Measurements from ENCODE around the gene FASTKD2.

FASTKD2 gene

DNA sequence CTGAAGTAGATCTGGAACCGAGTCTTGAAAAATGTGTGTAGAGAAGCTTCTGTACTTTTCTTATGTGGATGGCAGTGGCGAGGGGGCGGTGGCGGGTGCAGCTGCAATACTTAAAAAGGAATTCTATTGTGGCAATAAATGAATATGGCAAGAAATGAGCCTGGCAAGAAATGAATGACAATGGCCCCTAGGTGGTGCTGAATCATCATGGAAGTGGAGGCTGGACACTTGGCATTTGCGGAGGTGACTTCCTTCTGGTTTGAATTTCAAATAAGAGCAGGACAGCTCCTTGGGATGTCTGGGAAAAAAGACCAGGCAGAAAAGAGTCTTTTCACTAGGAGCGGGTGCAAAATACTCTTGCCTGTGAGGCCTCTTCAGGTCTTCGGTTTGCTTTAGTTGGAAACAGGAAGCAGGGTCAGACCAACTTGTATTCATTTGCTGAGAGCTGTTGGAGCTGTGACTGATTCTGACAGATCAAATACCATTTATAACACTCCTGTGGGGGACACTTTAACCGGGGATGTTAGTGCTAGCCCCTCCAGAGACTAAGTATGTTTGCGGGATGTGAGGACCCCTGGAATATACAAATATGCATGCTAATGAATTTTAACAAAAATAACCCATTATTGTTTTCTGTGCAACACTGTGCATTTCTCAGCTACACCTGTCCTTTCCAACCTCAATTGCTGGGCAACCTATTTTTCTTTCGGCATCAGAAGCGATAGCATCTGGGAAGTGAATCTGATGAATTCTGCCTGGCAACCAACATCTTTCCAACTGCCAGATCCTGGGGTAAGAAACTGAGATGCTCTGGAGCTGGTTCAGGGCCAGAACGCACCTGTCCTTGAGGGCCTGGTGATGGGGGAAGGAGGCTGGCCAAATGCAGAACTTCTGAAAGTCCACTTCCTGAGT lies 35.4 kb downstream of the FASTKD2 start:
- CTCF ChIA-PET, result interaction anchor here (0.5 to 3.8 kb wide), 32 partner anchors 9 to 937 kb away, joined by 3 to 32 read pairs (median 4); no protein-coding TSS in a partner anchor
- no peaks in the 10 kb centered on the region for H3K4me1 ChIP-seq (ENCODE audit: control insufficient read depth, insufficient read depth, low read length)
- no peaks in the 10 kb centered on the region for H3K9me3 ChIP-seq (ENCODE audit: control insufficient read depth, insufficient read depth, low read depth, low read length)
- H3K27ac ChIP-seq (ENCODE audit: extremely low read depth, low read depth, low read length), result no peak overlapping the region
- H3K4me3 ChIP-seq (ENCODE audit: low read depth, low read length), result no peak overlapping the region
- H3K36me3 ChIP-seq (ENCODE audit: control insufficient read depth in 2 of 2, insufficient read depth in 1 of 2, low read length in 2 of 2), result no peaks in the 10 kb centered on the region
- POLR2A ChIA-PET, result no interaction called here
- peak; percentile 82 for TF ChIP-seq ZNF654 (tag by site-specific recombination; IDR thresholded peaks at IDR 0.05; ENCODE audit: low read depth)
- no peak for TF ChIP-seq SP3 (tag by site-specific recombination; IDR thresholded peaks at IDR 0.05)
- TF ChIP-seq, protein P1, sequence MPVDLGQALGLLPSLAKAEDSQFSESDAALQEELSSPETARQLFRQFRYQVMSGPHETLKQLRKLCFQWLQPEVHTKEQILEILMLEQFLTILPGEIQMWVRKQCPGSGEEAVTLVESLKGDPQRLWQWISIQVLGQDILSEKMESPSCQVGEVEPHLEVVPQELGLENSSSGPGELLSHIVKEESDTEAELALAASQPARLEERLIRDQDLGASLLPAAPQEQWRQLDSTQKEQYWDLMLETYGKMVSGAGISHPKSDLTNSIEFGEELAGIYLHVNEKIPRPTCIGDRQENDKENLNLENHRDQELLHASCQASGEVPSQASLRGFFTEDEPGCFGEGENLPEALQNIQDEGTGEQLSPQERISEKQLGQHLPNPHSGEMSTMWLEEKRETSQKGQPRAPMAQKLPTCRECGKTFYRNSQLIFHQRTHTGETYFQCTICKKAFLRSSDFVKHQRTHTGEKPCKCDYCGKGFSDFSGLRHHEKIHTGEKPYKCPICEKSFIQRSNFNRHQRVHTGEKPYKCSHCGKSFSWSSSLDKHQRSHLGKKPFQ (tag by site-specific recombination; IDR thresholded peaks at IDR 0.05), result no peak
- TF ChIP-seq ZNF701 (tag by site-specific recombination; IDR thresholded peaks at IDR 0.05), result no peak
- TF ChIP-seq, protein P2, sequence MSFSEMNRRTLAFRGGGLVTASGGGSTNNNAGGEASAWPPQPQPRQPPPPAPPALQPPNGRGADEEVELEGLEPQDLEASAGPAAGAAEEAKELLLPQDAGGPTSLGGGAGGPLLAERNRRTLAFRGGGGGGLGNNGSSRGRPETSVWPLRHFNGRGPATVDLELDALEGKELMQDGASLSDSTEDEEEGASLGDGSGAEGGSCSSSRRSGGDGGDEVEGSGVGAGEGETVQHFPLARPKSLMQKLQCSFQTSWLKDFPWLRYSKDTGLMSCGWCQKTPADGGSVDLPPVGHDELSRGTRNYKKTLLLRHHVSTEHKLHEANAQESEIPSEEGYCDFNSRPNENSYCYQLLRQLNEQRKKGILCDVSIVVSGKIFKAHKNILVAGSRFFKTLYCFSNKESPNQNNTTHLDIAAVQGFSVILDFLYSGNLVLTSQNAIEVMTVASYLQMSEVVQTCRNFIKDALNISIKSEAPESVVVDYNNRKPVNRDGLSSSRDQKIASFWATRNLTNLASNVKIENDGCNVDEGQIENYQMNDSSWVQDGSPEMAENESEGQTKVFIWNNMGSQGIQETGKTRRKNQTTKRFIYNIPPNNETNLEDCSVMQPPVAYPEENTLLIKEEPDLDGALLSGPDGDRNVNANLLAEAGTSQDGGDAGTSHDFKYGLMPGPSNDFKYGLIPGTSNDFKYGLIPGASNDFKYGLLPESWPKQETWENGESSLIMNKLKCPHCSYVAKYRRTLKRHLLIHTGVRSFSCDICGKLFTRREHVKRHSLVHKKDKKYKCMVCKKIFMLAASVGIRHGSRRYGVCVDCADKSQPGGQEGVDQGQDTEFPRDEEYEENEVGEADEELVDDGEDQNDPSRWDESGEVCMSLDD (tag by site-specific recombination; IDR thresholded peaks at IDR 0.05), result no peak
- TF ChIP-seq ZNF175 (tag by site-specific recombination; IDR thresholded peaks at IDR 0.05), result no peak
- TF ChIP-seq, protein P3, sequence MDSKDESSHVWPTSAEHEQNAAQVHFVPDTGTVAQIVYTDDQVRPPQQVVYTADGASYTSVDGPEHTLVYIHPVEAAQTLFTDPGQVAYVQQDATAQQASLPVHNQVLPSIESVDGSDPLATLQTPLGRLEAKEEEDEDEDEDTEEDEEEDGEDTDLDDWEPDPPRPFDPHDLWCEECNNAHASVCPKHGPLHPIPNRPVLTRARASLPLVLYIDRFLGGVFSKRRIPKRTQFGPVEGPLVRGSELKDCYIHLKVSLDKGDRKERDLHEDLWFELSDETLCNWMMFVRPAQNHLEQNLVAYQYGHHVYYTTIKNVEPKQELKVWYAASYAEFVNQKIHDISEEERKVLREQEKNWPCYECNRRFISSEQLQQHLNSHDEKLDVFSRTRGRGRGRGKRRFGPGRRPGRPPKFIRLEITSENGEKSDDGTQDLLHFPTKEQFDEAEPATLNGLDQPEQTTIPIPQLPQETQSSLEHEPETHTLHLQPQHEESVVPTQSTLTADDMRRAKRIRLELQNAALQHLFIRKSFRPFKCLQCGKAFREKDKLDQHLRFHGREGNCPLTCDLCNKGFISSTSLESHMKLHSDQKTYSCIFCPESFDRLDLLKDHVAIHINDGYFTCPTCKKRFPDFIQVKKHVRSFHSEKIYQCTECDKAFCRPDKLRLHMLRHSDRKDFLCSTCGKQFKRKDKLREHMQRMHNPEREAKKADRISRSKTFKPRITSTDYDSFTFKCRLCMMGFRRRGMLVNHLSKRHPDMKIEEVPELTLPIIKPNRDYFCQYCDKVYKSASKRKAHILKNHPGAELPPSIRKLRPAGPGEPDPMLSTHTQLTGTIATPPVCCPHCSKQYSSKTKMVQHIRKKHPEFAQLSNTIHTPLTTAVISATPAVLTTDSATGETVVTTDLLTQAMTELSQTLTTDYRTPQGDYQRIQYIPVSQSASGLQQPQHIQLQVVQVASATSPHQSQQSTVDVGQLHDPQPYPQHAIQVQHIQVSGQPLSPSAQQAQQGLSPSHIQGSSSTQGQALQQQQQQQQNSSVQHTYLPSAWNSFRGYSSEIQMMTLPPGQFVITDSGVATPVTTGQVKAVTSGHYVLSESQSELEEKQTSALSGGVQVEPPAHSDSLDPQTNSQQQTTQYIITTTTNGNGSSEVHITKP (tag by site-specific recombination; IDR thresholded peaks at IDR 0.05), result no peak
- TF ChIP-seq ZNF776 (tag by site-specific recombination; IDR thresholded peaks at IDR 0.05; ENCODE audit: borderline replicate concordance), result no peak
- no peak for TF ChIP-seq ZNF707 (tag by site-specific recombination; IDR thresholded peaks at IDR 0.05)
- TF ChIP-seq, protein P4, sequence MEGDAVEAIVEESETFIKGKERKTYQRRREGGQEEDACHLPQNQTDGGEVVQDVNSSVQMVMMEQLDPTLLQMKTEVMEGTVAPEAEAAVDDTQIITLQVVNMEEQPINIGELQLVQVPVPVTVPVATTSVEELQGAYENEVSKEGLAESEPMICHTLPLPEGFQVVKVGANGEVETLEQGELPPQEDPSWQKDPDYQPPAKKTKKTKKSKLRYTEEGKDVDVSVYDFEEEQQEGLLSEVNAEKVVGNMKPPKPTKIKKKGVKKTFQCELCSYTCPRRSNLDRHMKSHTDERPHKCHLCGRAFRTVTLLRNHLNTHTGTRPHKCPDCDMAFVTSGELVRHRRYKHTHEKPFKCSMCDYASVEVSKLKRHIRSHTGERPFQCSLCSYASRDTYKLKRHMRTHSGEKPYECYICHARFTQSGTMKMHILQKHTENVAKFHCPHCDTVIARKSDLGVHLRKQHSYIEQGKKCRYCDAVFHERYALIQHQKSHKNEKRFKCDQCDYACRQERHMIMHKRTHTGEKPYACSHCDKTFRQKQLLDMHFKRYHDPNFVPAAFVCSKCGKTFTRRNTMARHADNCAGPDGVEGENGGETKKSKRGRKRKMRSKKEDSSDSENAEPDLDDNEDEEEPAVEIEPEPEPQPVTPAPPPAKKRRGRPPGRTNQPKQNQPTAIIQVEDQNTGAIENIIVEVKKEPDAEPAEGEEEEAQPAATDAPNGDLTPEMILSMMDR (tag by site-specific recombination; IDR thresholded peaks at IDR 0.05), result peak; percentile 66; the same call in 1 of the 2 replicates

DNA sequence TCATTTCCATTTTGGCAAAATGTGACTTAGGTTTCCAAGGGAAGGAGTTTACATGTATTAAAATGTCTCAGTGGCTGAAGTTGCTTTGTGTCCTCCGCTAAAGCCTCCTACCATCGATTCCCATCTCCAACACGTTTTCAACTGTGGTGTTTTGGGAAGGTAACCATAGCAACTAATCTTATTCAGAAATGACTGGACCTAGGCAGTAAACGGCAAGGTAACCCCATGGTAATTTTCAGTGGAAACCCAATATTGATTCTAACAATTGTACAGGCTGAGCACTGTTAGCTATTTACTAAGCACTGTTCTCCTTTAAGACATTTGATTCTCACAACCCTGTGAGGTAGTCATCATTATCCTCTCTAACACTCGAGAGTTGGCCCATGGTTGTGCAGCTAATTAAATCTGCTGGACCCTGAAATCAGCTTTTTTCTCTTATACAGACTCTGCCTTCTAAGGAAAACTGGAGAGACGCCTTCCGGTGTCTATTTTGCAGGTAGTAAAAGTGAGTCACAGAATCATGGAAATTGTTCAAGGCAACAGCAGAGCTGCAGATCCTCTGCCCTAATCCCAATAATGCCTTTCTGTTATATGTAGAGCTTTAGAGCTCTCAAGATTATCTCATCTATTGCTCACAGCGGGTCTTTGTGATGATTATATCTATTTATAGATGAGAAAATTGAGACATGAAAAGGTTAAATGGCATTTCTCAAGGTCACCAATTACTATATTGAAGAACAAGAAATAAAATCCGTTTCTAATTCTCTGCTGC lies 36.2 kb downstream of the FASTKD2 start:
- Histone ChIP-seq H3K27ac (ENCODE audit: extremely low read depth, low read depth, low read length) (no peak overlapping the region), H3K4me1 (ENCODE audit: control insufficient read depth, insufficient read depth, low read length) (no peaks in the 10 kb centered on the region), H3K4me3 (ENCODE audit: low read depth, low read length) (no peak overlapping the region), H3K9me3 (ENCODE audit: control insufficient read depth, insufficient read depth, low read depth, low read length) (no peaks in the 10 kb centered on the region), H3K36me3 (ENCODE audit: control insufficient read depth in 2 of 2, insufficient read depth in 1 of 2, low read length in 2 of 2) (no peaks in the 10 kb centered on the region)
- CTCF ChIA-PET, result interaction anchor here (0.7 to 3.8 kb wide), 15 partner anchors 10 to 675 kb away, joined by 3 to 32 read pairs (median 4); no protein-coding TSS in a partner anchor
- no peak for TF ChIP-seq ZFP69B (tag by site-specific recombination; IDR thresholded peaks at IDR 0.05)
- TF ChIP-seq ZNF211 (tag by site-specific recombination; IDR thresholded peaks at IDR 0.05; ENCODE audit: low read depth), result no peak
- no peak for TF ChIP-seq GLI2 (tag by site-specific recombination; IDR thresholded peaks at IDR 0.05; ENCODE audit: borderline replicate concordance, low read depth)
- TF ChIP-seq, protein P5, sequence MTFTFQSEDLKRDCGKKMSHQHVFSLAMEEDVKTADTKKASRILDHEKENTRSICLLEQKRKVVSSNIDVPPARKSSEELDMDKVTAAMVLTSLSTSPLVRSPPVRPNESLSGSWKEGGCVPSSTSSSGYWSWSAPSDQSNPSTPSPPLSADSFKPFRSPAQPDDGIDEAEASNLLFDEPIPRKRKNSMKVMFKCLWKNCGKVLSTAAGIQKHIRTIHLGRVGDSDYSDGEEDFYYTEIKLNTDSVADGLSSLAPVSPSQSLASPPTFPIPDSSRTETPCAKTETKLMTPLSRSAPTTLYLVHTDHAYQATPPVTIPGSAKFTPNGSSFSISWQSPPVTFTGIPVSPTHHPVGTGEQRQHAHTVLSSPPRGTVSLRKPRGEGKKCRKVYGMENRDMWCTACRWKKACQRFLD (tag by site-specific recombination; IDR thresholded peaks at IDR 0.05), result no peak
- no peak for TF ChIP-seq KLF7 (tag by site-specific recombination; IDR thresholded peaks at IDR 0.05; ENCODE audit: borderline replicate concordance)
- TF ChIP-seq, protein P6, sequence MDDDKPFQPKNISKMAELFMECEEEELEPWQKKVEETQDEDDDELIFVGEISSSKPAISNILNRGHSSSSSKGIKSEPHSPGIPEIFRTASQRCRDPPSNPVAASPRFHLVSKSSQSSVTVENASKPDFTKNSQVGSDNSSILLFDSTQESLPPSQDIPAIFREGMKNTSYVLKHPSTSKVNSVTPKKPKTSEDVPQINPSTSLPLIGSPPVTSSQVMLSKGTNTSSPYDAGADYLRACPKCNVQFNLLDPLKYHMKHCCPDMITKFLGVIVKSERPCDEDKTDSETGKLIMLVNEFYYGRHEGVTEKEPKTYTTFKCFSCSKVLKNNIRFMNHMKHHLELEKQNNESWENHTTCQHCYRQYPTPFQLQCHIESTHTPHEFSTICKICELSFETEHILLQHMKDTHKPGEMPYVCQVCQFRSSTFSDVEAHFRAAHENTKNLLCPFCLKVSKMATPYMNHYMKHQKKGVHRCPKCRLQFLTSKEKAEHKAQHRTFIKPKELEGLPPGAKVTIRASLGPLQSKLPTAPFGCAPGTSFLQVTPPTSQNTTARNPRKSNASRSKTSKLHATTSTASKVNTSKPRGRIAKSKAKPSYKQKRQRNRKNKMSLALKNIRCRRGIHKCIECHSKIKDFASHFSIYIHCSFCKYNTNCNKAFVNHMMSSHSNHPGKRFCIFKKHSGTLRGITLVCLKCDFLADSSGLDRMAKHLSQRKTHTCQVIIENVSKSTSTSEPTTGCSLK (tag by site-specific recombination; IDR thresholded peaks at IDR 0.05), result no peak
- POLR2A ChIA-PET, result no interaction called here
